Naive thymus-derived CD8-positive, alpha-beta T cell (primary cell): ENCODE measurements around the gene ASTE1. TPM values are rescaled to one million over a fixed set of nuclear protein-coding genes. Genes with fewer than 3 reads are reported as not detected.

Source experiments
- ATAC-seq, 2 donors: fragments of 150-1000 bp; cut with Tn5 transposase in 1 of 2; sonication (Bioruptor Pico), chemical (Tn5 transposase) in 1 of 2; 1 replicate in 1 of 2; 2 replicates in 1 of 2; pipeline ENCODE4 v1.10.0; 2021; ENCODE audit warnings: mild to moderate bottlenecking in 2 of 2, moderate library complexity in 2 of 2
- POLR2A ChIA-PET: fragments of 350-600 bp; sonication (Branson Sonifier 250); formaldehyde crosslinking; loops from one replicate; lab custom pipeline; 2021; ENCODE audit warnings: antibody characterized with exemption; lab: Charles Lee
- DNase-seq, 10 donors: peaks; one replicate each; pipeline versions ENCODE4 v3.0.0 to v3.0.0-alpha.2; 2020 to 2022
- H3K27ac Mint-ChIP-seq, 10 donors: one replicate each; pipeline ENCODE4 v1.8.0; 2020 to 2022; ENCODE audit warnings: mild to moderate bottlenecking in 10 of 10, mixed read lengths in 10 of 10, moderate library complexity in 4 of 10, inconsistent platforms in 1 of 10
- H3K27me3 Mint-ChIP-seq, 5 donors: one replicate each; pipeline ENCODE4 v1.8.0; 2021 to 2022; ENCODE audit warnings: mixed read lengths in 5 of 5
- H3K36me3 Mint-ChIP-seq, 3 donors: one replicate each; pipeline ENCODE4 v1.8.0; 2020 to 2022; ENCODE audit warnings: mixed read lengths in 3 of 3, mild to moderate bottlenecking in 2 of 3, inconsistent platforms in 1 of 3
- H3K4me1 Mint-ChIP-seq, 4 donors: one replicate each; pipeline ENCODE4 v1.8.0; 2021 to 2022; ENCODE audit warnings: mixed read lengths in 4 of 4
- H3K4me3 Mint-ChIP-seq, 10 donors: one replicate each; pipeline ENCODE4 v1.8.0; 2020 to 2022; ENCODE audit warnings: mild to moderate bottlenecking in 10 of 10, mixed read lengths in 10 of 10, moderate library complexity in 6 of 10, inconsistent platforms in 1 of 10
- H3K9me3 Mint-ChIP-seq, 9 donors: one replicate each; pipeline ENCODE4 v1.8.0; 2020 to 2022; ENCODE audit warnings: mixed read lengths in 9 of 9, mild to moderate bottlenecking in 3 of 9, inconsistent platforms in 1 of 9, moderate library complexity in 1 of 9
- polyA plus RNA-seq, 3 donors: library from polyadenylated mRNA; unstranded; fragments of 300-500 nt; fragmentation: Illumina TruSeq; gene quantifications; one replicate each; pipeline ENCODE4 v1.2.3, GENCODE V29; 2021
- total RNA-seq, 8 experiments: library from RNA in 2 of 8; stranded (reverse) in 2 of 8; gene quantifications; one replicate each; pipeline ENCODE4 v1.2.3 and lab custom pipeline; 2021 to 2026

The ASTE1 gene
- total and polyA plus RNA-seq, 5 experiments from 2014 or later, result 16.3 to 30.8 (median 25.4) TPM

DNA sequence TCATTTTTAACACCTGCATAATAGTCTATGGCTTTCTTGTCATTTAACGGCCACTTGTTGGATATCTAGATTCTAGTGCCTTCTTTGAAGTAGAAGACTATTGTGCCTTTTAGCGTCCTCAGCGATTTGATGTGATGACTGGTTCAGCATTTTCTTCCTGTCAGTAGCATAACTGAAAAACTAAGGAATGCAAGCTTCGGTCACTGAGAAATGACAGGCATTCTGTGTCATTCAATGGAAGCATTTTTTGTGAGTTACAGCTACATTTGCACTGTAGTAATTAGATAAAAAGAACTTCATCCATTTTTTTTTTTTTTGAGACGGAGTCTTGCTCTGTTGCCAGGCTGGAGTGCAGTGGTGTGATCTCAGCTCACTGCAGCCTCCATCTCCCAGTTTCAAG, 10.4 kb upstream of the ASTE1 start:
- H3K9me3 Mint-ChIP-seq, result peaks cover 0 to 19% (median 0%) of the 10 kb centered on the region in 9 donors
- peaks cover 0 to 17% (median 11%) of the 10 kb centered on the region in 4 donors for H3K4me1 Mint-ChIP-seq
- no peaks in the 10 kb centered on the region for H3K27me3 Mint-ChIP-seq
- ATAC-seq, result no peak
- POLR2A ChIA-PET, result no interaction called here
- no peak overlapping the region for H3K4me3 Mint-ChIP-seq
- no peak for DNase-seq
- peaks cover 0 to 18% (median 14%) of the 10 kb centered on the region in 3 donors for H3K36me3 Mint-ChIP-seq
- H3K27ac Mint-ChIP-seq, result no peak overlapping the region

DNA sequence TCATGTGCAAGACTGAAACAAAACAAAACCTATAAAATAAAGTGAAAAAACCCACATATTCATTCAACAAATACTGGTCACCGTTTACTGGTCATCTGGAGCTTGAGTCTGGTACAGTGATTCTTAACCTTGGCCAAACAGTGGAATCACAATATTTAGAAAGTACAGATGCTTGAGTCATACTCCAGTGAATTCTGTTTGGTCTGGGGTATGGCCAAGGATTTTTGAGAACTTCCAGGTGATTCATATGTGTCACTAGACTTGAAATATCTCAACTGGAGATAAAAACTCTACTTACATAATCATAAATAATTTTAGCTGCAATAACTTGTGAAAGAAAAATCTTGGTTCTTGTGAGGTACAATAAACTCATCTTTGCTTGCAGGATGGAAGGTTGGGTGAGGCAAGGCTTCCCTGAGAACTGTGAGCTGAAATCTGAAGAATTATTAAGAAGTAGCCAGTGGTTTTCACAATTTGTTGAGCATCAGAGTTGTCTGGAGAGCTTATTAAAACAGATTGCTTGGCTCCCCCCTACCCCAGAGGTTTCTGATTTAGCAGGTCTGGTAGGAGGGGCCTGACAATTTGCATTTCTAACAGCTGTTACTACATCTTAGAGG, 9.7 kb upstream of the ASTE1 start:
- H3K9me3 Mint-ChIP-seq, result peaks cover 0 to 13% (median 0%) of the 10 kb centered on the region in 9 donors
- H3K27ac Mint-ChIP-seq, result peak overlapping the region in 1 of 10 donors; percentile 7
- no peak for DNase-seq
- POLR2A ChIA-PET, result no interaction called here
- no peak for ATAC-seq
- no peak overlapping the region for H3K4me3 Mint-ChIP-seq
- H3K27me3 Mint-ChIP-seq, result no peaks in the 10 kb centered on the region
- peaks cover 0 to 11% (median 4%) of the 10 kb centered on the region in 4 donors for H3K4me1 Mint-ChIP-seq
- peaks cover 0 to 15% (median 9%) of the 10 kb centered on the region in 3 donors for H3K36me3 Mint-ChIP-seq

DNA sequence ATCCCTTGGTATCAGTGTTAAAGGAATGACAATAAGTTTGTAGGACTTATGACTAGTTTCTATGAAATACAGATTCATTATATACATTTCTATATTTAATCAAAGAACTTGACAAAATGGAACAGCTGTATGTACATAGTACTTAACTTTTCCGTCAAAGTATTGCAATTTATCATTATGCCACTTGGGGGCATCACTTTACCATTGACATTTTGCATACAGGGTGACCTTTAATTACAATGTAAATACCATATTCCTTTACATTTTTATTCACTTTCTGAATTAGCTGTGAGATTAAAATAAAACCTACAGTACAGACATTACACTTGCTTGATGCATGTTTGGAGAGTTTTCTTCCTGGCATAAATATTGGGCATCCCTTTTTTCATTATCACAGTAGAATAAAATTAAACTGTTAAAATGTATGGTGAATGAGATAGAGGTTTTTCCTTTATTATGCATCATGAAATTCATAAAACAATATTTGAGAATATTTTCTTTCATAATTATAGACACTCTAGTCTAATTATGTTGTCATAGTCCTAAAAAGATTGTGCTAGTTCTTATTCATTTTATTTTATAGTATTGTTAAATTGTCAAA, 7.0 kb upstream of the ASTE1 start:
- Mint-ChIP-seq H3K4me1 (no peaks in the 10 kb centered on the region), H3K36me3 (no peaks in the 10 kb centered on the region), H3K27me3 (no peaks in the 10 kb centered on the region), H3K27ac (no peak overlapping the region), H3K4me3 (no peak overlapping the region), H3K9me3 (no peaks in the 10 kb centered on the region)
- POLR2A ChIA-PET, result interaction anchor here (1.0 kb wide), 1 partner anchor 9 kb away, joined by 4 read pairs; no protein-coding TSS in a partner anchor
- DNase-seq (peak in 5 of 10 donors; percentile 28 to 61 (median 60)), ATAC-seq (peak; percentile 59 to 70)

DNA sequence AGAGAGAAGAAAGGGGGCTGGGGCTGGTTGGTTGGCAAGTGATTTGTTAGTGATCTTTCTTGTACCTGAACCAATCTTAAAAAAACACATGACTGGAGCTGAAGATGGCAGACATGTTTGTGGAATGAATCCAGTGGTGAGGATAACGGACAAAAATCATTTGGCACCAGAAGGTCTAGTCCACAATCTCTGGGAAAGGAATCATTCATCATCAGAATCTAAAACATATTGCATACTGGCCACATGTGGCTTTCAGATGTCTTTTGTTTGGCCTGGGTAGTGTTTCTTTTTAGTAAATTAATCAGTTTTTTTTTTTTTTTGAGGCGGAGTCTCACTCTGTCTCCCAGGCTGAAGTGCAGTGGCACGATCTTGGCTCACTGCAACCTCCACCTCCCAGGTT, 5.0 kb upstream of the ASTE1 start:
- H3K4me3 Mint-ChIP-seq, result no peak overlapping the region
- ATAC-seq, result no peak
- no peaks in the 10 kb centered on the region for H3K27me3 Mint-ChIP-seq
- H3K9me3 Mint-ChIP-seq, result no peaks in the 10 kb centered on the region
- no peak for DNase-seq
- peak overlapping the region in 1 of 10 donors; percentile 47 for H3K27ac Mint-ChIP-seq
- H3K36me3 Mint-ChIP-seq, result no peaks in the 10 kb centered on the region
- POLR2A ChIA-PET, result no interaction called here
- H3K4me1 Mint-ChIP-seq, result peaks cover 4 to 12% (median 8%) of the 10 kb centered on the region in 4 donors

DNA sequence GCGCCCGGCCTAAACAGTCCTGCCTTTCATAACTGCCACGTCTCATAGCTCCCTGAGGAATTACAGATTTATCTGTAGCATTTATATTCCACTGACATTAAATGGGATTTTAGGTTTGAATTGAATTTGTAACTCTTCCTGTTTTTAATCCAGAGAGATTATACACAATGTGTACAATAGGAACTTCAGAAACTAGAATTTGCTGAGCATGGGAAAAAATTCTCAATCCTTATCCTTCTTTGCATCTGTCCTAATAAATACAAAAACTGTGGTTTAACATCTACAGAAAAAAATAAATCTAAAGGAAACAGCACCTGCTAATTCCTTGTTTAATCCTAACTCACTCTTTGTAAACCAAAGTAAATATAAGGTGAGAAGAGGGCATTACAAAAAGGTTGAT, 2.2 kb upstream of the ASTE1 start:
- Mint-ChIP-seq H3K4me1 (peaks cover 22 to 40% (median 34%) of the 10 kb centered on the region in 4 donors), H3K9me3 (no peaks in the 10 kb centered on the region), H3K4me3 (peak overlapping the region in 1 of 10 donors; percentile 16), H3K27ac (peak overlapping the region in 7 of 10 donors; percentile 37 to 83 (median 60)), H3K36me3 (peaks cover 4 to 14% (median 12%) of the 10 kb centered on the region in 3 donors), H3K27me3 (no peaks in the 10 kb centered on the region)
- POLR2A ChIA-PET, result interaction anchor here (0.6 kb wide), 1 partner anchor 13 kb away, joined by 3 read pairs; no protein-coding TSS in a partner anchor
- ATAC-seq, result no peak
- no peak for DNase-seq

DNA sequence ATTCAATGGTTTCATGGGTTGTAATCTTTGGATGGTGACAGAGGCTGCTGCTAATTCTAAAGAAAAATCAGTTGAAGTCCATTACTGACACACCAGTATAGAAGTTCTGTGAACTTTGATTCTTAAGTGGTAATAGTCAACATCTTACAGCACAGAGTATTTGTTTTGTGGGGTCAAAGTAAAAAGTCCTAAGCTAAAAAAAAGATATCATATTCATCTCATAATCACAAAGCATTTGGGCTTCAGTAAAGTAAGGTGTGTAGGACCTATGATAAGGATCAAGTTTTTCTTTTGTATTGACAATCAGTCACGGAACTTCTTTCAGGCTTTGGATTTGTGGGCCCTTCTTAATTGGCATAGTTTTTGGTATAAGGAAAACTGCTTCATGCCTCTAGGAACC, 1.1 kb downstream of the ASTE1 start:
- ATAC-seq, result no peak
- H3K4me1 Mint-ChIP-seq, result peaks cover 33 to 71% (median 65%) of the 10 kb centered on the region in 4 donors
- POLR2A ChIA-PET, result interaction anchor here (0.8 to 2.0 kb wide), 4 partner anchors 16 to 278 kb away, joined by 3 to 24 read pairs (median 5); partner anchors contain the start of gene ATP2C1
- H3K9me3 Mint-ChIP-seq, result no peaks in the 10 kb centered on the region
- H3K27ac Mint-ChIP-seq, result peak overlapping the region; percentile 96 to 99 (median 98)
- H3K4me3 Mint-ChIP-seq, result peak overlapping the region; percentile 87 to 96 (median 92)
- peaks cover 4 to 31% (median 25%) of the 10 kb centered on the region in 3 donors for H3K36me3 Mint-ChIP-seq
- no peak for DNase-seq
- no peaks in the 10 kb centered on the region for H3K27me3 Mint-ChIP-seq

DNA sequence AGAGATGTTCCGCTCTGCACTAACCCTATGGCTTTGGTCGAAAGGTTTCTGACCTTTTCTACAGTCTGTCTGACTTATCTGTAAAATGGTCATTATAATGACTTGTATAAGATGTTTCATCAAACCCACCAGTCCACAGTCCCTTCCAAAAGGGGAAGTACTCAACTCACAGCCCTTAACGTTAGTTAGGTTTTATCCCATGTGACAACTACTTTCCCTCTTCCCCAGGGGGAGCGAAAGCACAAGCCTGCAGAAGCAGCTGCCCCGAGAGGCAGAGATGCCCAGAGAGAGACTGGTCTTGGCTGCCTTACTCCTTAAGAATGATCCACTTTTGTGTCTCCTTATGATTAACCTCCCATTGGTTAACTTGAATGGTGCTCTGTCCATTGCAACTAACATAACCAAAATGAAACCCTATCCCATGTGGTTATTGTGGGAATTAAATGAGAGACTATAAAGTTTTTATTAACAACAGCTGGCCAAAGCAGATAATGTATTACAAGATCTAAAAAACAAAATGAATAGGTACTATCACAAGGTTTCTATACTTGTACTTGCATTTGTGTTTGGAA, 6.4 kb downstream of the ASTE1 start:
- Mint-ChIP-seq H3K4me1 (peaks cover 32 to 73% (median 65%) of the 10 kb centered on the region in 4 donors), H3K4me3 (peak overlapping the region in 9 of 10 donors; percentile 10 to 68 (median 59)), H3K27me3 (no peaks in the 10 kb centered on the region), H3K27ac (peak overlapping the region in 9 of 10 donors; percentile 9 to 82 (median 37)), H3K36me3 (peaks cover 7 to 67% (median 31%) of the 10 kb centered on the region in 3 donors), H3K9me3 (no peaks in the 10 kb centered on the region)
- ATAC-seq, result peak in 1 of 2 donors; percentile 25
- no peak for DNase-seq
- POLR2A ChIA-PET, result no interaction called here

DNA sequence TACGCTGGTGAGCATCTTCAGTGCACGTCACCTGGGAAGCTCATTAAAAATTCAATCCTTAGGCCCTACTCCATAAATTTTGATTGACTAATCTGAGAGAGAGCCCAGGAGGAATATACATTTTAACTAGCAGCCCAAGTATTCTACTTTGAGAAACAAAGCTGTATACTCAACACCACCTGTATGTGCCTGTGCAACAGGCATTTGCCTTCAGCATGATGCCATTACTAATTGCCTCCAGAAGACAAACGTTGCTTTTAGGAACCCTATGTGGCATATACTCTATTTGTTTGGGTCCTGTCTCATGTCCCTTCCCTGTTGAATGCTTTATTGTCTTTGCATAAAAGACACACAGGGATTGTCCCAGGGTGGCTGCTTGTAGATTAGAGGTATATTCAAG, 7.7 kb downstream of the ASTE1 start:
- POLR2A ChIA-PET, result no interaction called here
- Mint-ChIP-seq H3K27ac (peak overlapping the region in 3 of 10 donors; percentile 4 to 55 (median 37)), H3K4me3 (no peak overlapping the region), H3K36me3 (peaks cover 6 to 68% (median 25%) of the 10 kb centered on the region in 3 donors), H3K9me3 (no peaks in the 10 kb centered on the region), H3K27me3 (no peaks in the 10 kb centered on the region), H3K4me1 (peaks cover 24 to 63% (median 53%) of the 10 kb centered on the region in 4 donors)
- ATAC-seq (no peak), DNase-seq (no peak)

DNA sequence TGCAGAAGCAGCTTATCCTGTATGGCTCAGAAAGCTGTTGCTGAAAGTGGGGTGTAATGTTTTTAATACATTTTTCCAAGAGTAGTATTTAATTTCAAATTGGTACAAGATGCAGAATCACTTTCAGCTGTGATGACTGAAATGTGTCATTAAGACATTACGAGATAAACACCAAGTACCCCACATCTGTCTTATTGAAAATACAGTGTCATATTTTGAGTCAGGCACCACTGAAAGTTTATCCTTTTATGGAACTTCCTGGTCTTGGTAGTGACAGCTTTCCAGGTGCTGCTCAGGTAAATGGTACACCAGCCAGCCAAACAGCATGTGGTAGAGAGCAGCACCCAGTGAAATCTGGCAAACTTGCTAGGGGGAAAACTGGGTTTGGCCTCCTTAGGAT, 16.9 kb downstream of the ASTE1 start:
- Mint-ChIP-seq H3K9me3 (no peaks in the 10 kb centered on the region), H3K36me3 (peaks cover 8 to 84% (median 26%) of the 10 kb centered on the region in 3 donors), H3K27me3 (no peaks in the 10 kb centered on the region), H3K27ac (peak overlapping the region in 1 of 10 donors; percentile 36), H3K4me3 (no peak overlapping the region), H3K4me1 (peaks cover 0 to 5% (median 2%) of the 10 kb centered on the region in 4 donors)
- no peak for DNase-seq
- no peak for ATAC-seq
- POLR2A ChIA-PET, result no interaction called here

DNA sequence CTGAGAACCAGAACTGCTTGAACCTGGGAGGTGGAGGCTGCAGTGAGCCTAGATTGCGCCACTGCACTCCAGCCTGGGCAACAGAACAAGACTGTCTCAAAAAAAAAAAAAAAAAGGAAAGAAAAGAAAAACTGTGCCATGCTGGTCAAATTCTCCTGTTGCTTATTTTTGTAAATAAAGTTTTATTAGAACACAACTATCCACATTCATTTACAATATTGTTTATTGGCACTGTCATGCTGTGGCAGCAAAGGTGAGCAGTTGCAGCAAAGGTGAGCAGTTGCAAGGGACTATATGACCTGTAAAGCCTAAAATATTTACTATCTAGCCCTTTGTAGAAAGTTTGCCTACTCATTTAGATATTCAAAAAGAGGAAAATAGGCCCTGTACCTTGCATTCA, 18.3 kb downstream of the ASTE1 start:
- no peak for ATAC-seq
- Mint-ChIP-seq H3K36me3 (peaks cover 10 to 84% (median 26%) of the 10 kb centered on the region in 3 donors), H3K27me3 (no peaks in the 10 kb centered on the region), H3K27ac (peak overlapping the region in 5 of 10 donors; percentile 36 to 64 (median 48)), H3K9me3 (no peaks in the 10 kb centered on the region), H3K4me3 (no peak overlapping the region), H3K4me1 (peaks cover 0 to 9% (median 2%) of the 10 kb centered on the region in 4 donors)
- POLR2A ChIA-PET, result no interaction called here
- no peak for DNase-seq

DNA sequence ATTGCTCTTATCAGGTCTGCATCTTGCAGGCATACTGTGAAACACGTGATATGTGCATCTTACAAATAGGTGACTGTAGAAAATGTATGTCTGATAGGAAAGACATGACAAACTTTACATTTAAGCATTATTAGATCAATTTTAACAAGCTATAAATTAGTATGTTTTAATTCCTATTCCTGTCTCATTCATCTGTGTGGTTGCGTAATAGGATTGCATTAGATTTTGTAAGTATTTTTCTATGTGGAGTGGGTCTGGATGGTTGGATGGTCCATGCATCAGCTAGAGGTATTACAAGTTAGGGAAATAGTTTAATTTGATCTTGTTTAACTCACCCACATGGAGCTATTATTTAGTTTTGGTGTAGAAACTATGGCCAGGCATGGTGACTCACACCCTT, 18.8 kb downstream of the ASTE1 start:
- Mint-ChIP-seq H3K4me3 (no peak overlapping the region), H3K4me1 (peaks cover 0 to 9% (median 2%) of the 10 kb centered on the region in 4 donors), H3K36me3 (peaks cover 10 to 82% (median 22%) of the 10 kb centered on the region in 3 donors), H3K27me3 (no peaks in the 10 kb centered on the region), H3K9me3 (no peaks in the 10 kb centered on the region), H3K27ac (peak overlapping the region in 3 of 10 donors; percentile 27 to 64 (median 29))
- no peak for ATAC-seq
- POLR2A ChIA-PET, result no interaction called here
- DNase-seq, result no peak

DNA sequence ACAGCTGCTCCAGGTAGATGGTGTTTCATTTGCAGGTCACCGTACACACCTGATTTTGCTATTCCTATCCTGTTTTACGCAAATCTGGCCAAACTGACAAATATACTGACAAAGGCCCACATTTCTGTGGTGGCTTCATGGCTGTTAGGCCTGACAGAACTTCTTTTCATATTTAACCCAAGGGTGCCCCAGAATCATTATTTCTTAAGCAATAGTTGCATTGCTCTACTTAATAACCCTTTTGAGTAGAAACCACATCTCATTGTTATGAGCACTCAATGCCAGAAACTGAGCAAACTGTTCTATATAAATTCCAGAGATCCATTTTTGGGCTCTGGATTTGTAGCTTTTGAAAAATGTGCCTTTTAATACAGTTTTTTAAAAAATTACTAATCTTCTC, 19.4 kb downstream of the ASTE1 start:
- H3K4me1 Mint-ChIP-seq, result peaks cover 0 to 9% (median 2%) of the 10 kb centered on the region in 4 donors
- no peaks in the 10 kb centered on the region for H3K27me3 Mint-ChIP-seq
- DNase-seq (no peak), ATAC-seq (no peak)
- peaks cover 10 to 82% (median 18%) of the 10 kb centered on the region in 3 donors for H3K36me3 Mint-ChIP-seq
- POLR2A ChIA-PET, result no interaction called here
- H3K4me3 Mint-ChIP-seq, result no peak overlapping the region
- no peaks in the 10 kb centered on the region for H3K9me3 Mint-ChIP-seq
- peak overlapping the region in 4 of 10 donors; percentile 15 to 58 (median 40) for H3K27ac Mint-ChIP-seq
